Stimulated activated CD4-positive, alpha-beta T cell treated with anti-CD3 and anti-CD28 coated beads, Interleukin-12 subunit alpha, Interleukin-12 subunit beta, amount 100 ng/mL, for 48 hours (primary cell): ENCODE data around the gene PTX4.

Experiments used
- DNase-seq, 3 donors: peaks; one replicate each; pipeline ENCODE4 v3.0.0-alpha.2; 2020; ENCODE audit warnings: low read depth in 2 of 3, low spot score in 1 of 3

Gene PTX4

DNA sequence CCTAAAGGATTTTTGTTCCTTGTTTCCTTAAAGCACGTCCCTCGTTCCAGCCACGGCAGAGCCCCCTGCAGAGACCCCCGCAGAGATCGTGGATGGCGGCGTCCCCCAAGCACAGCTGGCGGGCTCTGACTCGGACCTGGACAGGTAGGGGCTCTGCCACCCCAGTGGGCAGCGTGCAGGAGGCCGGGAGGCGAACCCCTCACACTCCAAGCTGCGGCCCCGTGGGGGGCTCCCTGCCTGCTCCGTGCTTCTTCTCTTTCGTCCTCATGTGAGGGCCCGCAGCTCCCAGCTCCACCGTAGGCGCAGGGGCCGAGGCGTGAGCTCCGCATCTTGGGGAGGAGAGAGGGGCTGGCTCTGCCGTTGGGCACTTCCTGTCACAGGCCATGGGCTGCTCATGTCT is 12.9 kb upstream of the PTX4 start:
- DNase-seq = no peak

DNA sequence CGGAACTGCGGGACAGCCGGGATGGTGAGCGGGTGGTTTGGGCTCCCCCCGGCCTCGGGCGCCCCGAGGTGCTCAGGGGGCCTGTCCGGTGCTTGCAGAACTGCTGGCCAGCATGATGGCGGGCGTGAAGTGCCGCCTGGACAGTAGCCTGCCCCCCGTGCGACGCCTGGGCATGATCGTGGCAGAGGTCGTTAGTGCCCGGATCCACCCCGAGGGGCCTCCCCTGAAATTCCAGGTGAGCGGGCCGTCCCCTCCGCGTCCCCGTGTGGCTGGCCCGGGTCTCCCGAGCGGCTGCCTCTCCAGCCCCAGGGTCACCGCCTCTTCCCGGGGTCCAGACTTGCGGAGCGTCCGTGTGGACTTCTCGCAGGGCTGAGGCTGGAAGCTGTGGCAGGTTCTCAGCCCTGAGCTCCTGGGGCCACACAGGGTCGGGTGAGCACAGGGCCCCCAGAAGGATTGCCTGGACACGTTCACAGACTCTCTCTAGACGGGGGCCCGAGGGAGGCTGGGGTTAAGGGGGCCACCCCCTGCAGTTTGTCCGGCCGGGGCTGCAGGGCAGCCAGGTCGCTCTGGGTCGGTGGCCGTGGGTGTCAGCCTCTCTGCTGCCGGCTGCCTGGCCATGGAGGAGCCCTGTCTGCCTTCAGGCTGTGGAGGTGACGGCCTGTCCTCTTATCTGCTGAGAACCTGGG is 11.9 kb upstream of the PTX4 start:
- no peak for DNase-seq

DNA sequence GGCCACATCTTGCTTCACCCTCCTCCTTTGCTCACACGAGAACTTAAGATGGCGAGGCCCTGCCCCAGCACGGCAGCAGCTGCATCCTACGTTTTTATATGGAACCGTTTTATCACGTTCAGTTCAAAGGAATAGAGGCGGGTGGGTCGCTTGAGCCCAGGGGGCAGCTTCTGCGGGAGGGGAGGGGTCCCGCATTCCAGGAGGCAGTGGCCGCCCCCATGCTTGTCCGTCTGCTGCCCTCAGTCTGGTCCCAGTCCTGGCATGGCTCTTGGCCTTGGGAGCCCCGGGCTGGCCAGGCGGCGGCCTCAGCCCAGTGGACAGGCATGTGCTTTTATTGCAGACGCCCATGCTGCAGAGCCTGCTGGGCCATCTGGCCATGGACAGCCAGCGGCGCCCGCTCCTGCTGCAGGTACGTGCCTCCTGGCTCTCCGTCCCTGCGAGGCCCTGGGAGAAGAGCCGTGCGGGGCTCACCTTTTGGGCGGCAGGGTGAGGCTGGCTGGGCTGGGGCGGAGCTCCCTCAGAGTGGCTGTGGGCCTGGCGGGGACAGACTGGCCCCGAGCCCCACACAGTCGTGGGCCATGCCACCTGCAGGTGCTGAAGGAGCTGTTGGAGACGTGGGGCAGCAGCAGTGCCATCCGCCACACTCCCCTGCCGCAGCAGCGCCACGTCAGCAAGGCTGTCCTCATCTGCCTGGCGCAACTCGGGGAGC is 11.2 kb upstream of the PTX4 start:
- DNase-seq = no peak

DNA sequence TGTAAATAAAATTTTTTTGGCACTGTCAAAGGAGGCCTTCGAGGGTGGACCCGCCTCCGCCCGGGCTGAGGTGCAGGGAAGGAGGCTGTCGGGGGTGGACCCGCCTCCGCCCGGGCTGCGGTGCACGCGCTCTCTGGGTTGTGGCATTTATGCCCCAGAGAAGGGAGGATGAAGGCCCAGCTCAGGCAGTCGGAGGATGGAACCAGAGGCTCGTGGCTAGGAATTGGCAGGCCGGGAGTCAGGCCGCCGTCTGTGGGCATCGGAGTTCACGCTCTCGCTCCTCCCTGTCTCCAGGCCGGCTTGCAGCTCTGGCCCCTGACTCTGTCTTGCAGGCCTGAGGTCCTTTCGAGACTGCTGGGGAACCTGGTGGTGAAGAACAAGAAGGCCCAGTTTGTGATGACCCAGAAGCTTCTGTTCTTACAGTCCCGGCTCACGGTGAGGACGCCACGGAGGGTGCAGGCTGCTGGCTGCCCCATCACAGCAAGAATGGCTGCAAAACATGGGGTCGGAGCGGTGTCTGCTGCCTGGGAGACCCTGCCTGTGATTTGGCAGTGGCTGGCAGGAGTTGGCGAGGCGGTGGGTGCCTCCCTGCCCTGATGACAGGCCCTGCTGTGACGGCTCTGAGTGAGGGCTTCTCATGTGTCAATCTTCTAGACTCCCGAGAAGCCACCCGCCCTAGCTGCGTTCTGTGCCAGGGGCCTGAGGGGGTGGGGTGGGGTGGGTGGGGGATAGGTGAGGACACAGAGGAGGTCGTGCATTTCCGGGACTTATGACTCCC is 10.3 kb upstream of the PTX4 start:
- DNase-seq = no peak

DNA sequence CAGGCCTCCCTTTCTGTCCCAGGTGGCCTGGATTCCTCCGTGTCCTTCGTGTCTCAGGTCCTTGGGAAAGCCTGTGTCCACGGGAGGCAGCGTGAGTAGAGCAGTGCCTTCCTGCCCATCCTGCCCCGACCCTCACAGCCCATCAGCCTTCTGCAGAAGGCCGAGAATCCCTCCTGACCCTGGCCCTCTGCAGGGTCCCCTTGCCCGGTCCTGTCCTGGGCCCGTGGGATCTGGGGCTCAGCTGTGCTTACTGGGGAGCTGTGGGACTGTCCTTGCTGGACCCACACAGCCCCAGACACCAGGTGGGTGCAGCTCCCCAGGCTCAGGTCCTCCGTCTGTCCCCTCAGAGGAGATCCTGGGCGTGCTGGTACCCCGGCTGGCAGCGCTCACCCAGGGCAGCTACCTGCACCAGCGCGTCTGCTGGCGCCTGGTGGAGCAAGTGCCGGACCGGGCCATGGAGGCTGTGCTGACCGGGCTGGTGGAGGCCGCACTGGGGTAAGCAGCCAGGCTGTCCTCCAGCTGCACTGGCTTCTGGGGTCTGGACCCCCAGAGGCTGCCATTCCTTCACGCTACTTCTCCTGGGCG is 8.4 kb upstream of the PTX4 start:
- DNase-seq = no peak

DNA sequence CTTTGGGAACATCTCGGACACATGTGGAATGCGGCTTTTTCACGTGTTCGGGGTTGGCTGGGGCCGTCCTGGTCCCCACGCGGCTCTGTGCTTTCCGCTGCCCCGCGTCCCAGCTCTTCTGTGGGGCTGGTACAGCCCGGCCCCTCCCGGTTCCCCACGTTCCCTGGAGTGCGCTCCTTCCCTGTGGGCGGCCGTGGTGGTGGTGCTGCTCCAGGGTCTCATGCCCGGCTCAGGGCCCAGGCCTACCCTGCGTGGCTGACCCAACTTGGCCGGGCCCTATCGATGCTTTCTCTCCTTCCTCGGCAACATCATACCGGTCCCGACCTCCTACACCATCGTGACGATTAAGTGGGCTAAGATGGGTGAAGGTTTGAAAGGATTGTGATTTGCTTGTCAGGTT is 7.7 kb upstream of the PTX4 start:
- no peak for DNase-seq

DNA sequence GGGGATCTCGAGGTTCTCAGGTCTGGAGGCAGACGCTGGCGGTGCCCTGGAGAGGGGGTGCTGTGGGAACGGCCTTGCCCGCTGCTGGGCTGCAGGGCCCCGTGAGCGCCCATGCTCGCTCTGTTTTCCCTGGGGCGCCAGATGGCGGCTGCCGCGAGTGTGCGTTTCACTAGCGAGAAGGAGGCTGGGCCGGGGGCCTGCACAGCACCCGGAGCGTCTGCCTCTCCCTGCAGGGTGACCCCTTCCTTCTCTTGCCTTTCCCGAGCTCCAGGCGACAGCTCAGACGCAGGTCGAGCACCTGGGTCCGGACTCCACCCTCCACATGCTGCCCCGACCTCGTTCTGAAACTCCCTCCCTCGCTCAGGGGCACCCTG is 7.1 kb upstream of the PTX4 start:
- no peak for DNase-seq

DNA sequence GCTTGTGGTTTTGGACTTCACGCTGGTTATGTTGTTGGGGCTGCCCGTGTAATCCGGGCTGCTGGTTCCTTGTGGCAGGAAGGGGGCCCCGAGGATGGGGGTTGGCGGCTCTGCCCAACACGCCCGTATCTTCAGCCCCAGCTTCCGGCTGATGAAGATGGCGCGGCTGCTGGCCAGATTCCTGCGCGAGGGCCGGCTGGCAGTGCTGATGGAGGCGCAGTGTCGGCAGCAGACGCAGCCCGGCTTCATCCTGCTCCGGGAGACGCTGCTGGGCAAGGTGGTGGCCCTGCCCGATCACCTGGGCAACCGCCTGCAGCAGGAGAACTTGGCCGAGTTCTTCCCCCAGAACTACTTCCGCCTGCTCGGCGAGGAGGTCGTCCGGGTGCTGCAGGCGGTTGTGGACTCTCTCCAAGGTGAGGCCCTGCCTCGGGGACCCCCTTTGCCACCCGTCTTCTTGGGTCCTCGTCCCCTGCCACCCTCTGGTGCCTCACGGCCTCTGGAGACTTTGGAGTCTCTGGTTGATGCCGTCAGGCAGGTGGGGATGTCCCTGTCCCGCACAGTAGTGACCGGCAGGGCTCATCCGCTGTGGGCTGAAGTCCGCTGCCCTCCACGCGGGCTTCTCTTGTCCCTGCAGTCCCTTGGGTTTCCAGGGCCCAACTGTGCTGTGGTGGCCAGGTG is 6.6 kb upstream of the PTX4 start:
- no peak for DNase-seq

DNA sequence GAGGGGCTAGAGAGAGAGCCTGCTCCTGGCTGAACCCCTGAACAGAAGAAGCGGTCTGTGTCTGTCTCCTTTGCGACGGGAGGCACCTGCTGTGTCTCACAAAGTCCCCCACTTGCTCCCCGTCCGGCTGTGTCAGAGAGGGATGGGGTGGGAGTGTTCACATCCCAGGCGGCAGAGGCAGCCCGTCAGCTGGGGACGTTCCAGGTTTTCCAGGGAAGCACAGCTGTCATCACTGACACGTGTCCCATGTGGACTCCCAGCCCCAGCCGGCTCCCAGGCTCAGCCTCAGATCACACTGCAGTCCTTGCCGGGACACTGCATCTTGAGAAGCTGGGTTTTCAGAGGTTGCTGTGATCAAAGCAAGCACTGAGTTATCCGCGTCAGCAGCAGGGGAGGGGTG is 6.0 kb upstream of the PTX4 start:
- no peak for DNase-seq

DNA sequence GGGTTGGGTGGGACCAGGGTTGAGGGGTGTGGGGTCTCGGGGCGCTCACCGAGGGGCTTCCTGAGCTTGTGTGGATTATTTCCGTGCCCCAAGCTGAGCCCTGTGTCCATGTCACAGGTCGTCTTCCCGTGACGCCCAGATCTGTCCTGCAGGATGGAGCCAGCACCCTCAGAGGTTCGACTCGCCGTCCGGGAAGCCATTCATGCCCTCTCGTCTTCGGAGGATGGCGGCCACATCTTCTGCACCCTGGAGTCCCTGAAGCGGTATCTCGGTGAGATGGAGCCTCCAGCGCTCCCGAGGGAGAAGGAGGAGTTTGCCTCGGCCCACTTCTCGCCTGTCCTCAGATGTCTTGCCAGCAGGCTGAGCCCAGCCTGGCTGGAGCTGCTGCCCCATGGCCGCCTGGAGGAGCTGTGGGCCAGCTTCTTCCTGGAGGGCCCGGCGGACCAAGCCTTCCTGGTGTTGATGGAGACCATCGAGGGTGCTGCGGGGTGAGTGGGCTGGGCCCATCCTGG is 5.4 kb upstream of the PTX4 start:
- DNase-seq = no peak

DNA sequence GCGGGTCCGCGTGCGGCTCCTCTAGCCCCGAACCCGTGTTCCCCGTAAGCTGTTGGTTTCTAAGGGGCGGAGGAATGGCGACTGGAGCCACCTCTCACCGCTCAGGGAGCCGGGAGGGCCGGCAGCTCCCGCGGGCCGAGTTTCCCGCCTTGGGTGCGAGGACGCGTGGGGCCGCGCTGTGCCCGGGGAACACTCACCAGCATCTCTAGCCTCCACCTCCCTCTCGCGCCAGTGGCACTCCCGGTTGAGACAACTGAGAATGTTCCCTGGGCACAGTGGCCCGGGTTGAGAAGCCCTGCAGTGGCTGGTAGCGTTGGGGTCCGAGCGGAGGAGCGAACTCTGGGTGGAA is 5.0 kb upstream of the PTX4 start:
- DNase-seq = peak in 1 of 3 donors; percentile 12

DNA sequence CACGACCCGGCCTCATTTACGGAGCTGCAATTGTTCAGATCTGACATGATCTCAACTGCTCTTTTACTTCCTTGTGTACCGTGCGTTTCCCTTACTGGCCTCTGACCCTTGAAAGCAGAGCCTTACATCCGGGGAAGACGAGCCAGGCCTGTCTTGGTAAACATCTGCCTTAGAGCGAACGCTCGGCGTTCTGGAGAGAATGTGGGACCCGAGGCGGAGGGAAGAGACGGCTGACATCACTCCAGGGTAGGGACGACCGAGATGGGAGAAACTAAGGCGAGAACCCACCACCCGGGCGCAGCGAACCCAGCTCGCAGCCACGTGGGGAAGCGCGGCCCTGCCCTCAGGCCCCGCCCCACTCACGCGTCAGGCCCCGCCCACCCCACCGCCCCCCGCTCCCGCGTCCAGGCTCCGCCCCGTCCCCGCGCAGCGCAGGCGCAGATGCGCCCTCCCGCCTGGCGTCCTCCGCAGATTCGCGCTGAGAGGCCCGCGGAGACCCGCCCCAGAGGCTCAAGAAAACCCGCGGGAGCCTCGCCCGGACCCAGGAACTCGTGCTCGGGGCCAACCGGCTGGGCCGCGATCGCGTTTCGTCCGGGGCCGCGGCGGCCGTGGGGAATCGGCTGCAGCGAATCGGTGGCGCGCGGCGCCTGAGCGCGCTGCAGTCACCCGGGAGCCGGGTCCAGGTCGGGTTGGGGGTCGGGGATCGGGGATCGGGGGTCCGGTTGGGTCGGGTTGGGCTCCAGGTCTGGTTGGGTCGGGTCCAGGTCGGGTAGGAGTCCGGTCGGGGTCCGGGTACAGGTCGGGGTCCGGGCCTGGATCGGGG is 4.4 kb upstream of the PTX4 start, which contains the start of gene TELO2:
TSS of gene TELO2 (plus strand) at position 438 of the 823 bp plus-strand sequence. CDS start 922 bp downstream, outside the sequence.
- DNase-seq = peak; percentile 75 to 83 (median 77)

DNA sequence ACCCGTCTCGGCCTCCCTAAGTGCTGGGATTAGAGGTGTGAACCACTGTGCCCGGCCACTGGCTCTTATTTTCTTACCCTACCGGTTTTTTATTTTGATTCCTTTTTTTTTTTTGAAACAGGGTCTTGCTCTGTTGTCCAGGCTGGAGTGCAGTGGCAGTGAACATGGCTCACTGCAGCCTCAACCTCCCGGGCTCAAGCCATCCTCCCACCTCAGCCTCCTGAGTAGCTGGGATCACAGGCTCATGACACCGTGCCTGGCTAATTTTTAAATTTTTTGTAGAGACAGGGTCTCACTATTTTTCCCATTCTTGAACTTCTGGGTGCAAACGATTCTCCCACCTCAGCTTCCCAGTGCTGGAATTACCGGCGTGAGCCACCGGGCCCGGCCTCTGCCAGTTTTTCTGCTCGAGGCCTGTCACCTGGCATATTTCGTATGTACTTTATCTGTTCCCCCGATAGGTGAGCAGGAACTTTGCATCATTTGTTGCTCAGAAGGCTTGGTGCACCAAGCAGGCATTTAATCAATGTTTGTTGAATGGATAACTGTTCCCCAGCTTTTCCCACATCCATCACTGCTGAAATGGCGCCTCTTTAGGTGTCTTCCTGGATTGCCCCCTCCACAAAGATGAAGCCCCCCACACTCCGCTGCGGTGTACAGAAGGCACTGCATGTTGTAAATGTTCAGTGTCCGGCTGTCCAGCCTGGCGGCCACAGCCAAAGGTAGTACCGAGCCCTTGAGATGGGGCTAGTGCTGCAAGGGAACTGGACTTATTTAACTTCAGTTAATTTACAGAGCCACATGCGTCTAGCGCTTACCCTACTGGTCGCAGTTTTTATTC is 3.6 kb upstream of the PTX4 start:
- no peak for DNase-seq

DNA sequence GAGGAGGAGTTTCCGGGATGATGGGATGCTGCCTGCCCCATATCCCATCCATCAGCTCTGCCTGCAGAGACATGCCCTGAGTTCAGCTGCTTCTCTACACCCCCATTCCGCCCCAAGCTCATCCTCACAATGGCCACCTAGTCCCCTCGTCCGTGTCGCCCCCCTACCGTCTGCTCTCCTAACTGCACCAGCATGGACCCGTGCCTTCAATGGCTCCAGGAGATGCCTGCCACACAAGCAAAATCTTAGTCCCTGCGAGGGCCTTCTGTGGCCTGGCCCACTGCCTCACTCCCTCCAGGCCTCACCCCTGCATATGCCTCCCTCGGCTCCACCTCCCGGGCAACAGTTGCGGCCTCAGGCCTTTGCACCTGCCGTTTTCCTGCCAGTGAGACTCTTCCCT is 2.6 kb upstream of the PTX4 start:
- DNase-seq = no peak

DNA sequence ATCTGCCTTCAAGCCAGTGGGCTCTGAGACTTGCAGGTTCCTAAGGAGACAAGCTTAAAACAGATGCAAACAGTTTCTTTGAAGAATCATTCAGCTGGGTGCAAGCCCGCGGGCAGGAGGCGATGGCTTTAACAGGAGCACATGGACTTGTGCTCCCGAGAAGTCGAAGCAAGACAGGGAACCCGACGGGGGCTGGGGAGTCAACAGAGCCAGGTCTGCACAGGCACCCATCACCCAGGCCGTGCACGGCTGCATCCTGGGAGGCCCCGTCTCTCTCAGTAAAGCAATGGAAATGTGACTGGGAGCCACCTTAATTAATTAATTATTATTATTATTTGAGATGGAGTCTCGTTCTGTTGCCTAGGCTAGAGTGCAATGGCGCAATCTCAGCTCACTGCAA is 333 bp upstream of the PTX4 start:
- DNase-seq = no peak

DNA sequence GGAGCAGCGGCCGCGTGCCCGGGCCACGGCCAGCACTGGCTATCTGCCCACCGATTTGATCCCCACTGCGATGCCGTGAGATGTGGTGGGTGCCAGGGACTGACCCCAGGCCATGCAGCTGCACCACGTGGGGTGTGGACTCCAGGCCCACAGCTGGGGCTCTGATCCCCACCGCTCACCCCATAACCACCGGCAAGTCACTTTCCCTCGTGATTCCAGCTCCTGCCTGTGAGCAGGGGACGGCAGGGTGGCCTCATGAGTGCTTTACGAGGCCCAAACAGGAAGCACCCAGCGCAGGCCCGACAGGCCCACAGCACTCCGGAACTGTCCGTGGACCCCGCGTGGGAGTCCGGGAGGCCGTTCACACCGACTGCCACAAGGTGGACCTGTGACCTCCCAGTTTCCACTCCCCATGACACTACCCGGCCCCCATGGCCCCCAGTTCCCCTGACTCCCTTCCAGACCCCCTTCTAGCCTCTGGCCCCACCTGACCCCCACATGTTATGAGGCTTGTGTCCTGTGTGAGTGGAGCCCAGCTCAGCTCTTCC is 616 bp downstream of the PTX4 start:
- no peak for DNase-seq

DNA sequence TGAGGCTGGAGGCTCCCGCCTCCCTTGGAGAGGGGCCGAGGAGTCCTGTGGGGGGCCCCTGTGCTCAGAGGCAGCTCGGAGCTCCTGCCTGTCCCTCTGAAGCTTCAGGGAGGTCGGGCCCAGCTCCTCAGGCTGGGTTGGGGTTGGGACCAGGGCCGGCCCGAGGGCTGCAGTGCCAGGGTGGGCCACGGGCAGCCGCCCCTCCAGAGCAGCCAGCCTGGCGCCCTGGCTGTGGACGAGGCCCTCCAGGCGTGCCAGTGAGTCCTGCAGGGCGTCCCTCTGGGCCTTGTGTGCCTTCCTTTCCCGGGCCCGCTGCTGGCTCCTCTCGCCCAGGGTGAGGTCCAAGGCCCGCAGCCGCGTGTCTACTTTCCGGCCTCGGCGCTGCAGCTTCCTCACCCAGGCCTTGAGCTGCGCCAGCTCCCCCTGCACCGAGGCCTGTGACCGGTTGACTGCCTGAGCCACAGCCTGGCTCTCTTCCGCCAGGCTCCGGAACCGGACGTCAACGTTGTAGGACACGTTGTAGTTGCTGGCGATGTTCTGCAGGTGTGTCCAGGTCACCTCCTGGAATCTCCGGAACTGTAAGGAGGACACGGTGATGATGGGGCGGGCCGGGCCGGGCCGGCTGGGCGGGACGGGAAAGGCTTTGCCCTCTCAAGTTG is 1.2 kb downstream of the PTX4 start:
- no peak for DNase-seq

DNA sequence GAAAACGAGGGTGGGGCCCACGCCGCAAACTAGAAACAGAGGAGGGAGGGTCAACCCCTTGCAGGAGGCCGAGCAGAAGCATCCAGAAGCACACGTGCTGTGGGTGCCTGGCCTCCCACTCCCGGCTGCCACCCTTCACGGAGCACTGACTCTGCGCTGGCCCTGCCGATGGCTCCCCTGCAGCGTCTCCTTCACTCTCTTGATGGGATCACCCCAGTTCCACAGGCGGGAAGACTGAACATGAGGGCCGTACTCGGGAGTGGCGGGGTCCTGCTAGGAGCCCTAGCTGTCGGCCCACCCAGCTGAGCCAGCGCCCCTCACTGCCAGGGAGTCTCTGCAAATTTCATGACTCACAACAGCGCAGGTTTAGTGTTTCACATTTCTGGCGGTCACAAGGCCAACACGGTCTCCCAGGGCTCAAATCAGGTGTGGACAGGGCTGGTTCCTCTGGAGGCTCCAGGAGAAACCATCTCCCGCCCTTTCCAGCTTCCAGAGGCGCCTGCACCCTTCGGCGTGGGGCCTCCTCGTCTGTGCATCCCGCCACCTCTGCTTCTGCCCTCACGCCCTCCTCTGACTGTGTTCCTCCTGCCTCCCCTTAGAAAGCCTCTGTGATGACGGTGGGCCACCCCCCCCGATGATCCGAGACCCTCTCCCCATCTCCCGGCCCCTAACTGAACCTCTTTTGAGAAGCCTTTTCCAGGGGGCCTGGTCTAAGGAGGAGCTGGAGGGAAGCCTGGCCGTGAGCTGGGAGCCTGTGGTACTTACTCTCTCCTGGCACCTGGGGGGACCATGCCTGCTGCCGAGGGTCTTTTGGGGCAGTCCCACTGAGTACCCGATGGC is 2.0 kb downstream of the PTX4 start:
- DNase-seq = no peak
